Osteoblast (primary cell): ENCODE results near the gene C14orf132. TPM values are rescaled to one million over a fixed set of nuclear protein-coding genes. Genes with fewer than 3 reads are reported as not detected.
A peak's percentile ranks its signal among the peaks of the same experiment; 100 is the strongest.

Experiments
- DNase-seq: peaks from one replicate; pipeline ENCODE4 v3.0.0; 2011; ENCODE audit warnings: low spot score, mixed read lengths; ENCODE audit not compliant: insufficient read length; ENCODE audit errors: missing footprints
- H2AFZ ChIP-seq: 2 replicates; pipeline ENCODE4 v1.6.0; 2011; ENCODE audit warnings: mild to moderate bottlenecking, low read length
- H3K27ac ChIP-seq: 2 replicates; pipeline ENCODE4 v1.5.1; 2011; ENCODE audit warnings: mild to moderate bottlenecking, low read depth, low read length, moderate library complexity
- H3K27me3 ChIP-seq: 2 replicates; pipeline ENCODE4 v1.6.0; 2012; ENCODE audit warnings: mild to moderate bottlenecking, control low read depth, inconsistent platforms, low read length, moderate library complexity; ENCODE audit not compliant: insufficient read depth
- H3K36me3 ChIP-seq: 2 replicates; pipeline ENCODE4 v1.5.1; 2011; ENCODE audit warnings: mild to moderate bottlenecking, low read length, control low read depth, moderate library complexity; ENCODE audit not compliant: insufficient read depth
- H3K4me1 ChIP-seq: 2 replicates; pipeline ENCODE4 v1.5.1; 2011; ENCODE audit warnings: mild to moderate bottlenecking, low read length, control low read depth, moderate library complexity; ENCODE audit not compliant: insufficient read depth
- H3K4me2 ChIP-seq: 2 replicates; pipeline ENCODE4 v1.6.0; 2011; ENCODE audit warnings: mild to moderate bottlenecking, low read length; ENCODE audit not compliant: insufficient read depth
- H3K4me3 ChIP-seq: fragments of 200-600 bp; sonication (generic); 3 replicates; pipeline ENCODE4 v1.5.1; 2012; ENCODE audit warnings: mild to moderate bottlenecking, low read length, inconsistent platforms; ENCODE audit not compliant: insufficient read depth
- H3K79me2 ChIP-seq: 2 replicates; pipeline ENCODE4 v1.6.0; 2012; ENCODE audit warnings: mild to moderate bottlenecking, low read length, control low read depth, inconsistent platforms; ENCODE audit not compliant: insufficient read depth
- H3K9me3 ChIP-seq: 2 replicates; pipeline ENCODE4 v1.5.1; 2011; ENCODE audit warnings: low read depth, low read length, control low read depth
- H4K20me1 ChIP-seq: 2 replicates; pipeline ENCODE4 v1.6.0; 2012; ENCODE audit warnings: mild to moderate bottlenecking, low read length, control low read depth; ENCODE audit not compliant: insufficient read depth
- CTCF ChIP-seq: IDR thresholded peaks from 2 replicates; pipeline ENCODE4 v1.5.1; 2011; ENCODE audit warnings: mild to moderate bottlenecking, low read depth, low read length, moderate library complexity; ENCODE audit errors: extremely low read depth
- total RNA-seq: library from RNA; depleted of rRNA; stranded (reverse); fragments of >200 nt; gene quantifications from 2 replicates; pipeline ENCODE4 v1.2.3, GENCODE V29; 2012

The C14orf132 gene
- total RNA-seq, 1 donor = 40.2 TPM

GRCh38 chr14:96037891-96038557, 1.1 kb upstream of the C14orf132 start:
- Histone ChIP-seq H3K27ac (no peak overlapping the region), H3K36me3 (peaks cover 7% of the 10 kb centered on the region), H3K4me3 (peak overlapping the region; percentile 88), H3K27me3 (no peaks in the 10 kb centered on the region), H3K79me2 (peaks cover 34% of the 10 kb centered on the region), H3K9me3 (no peaks in the 10 kb centered on the region), H3K4me2 (peak overlapping the region; percentile 91), H2AFZ (peak overlapping the region; percentile 83), H3K4me1 (peaks cover 34% of the 10 kb centered on the region), H4K20me1 (peaks cover 29% of the 10 kb centered on the region)
- peak; percentile 77 for DNase-seq
- no peak for TF ChIP-seq CTCF

- Histone ChIP-seq H3K4me3 (peak overlapping the region; percentile 88), H3K4me1 (peaks cover 34% of the 10 kb centered on the region), H4K20me1 (peaks cover 34% of the 10 kb centered on the region), H3K79me2 (peaks cover 39% of the 10 kb centered on the region), H3K27ac (no peak overlapping the region), H3K9me3 (no peaks in the 10 kb centered on the region), H3K4me2 (peak overlapping the region; percentile 91), H3K27me3 (no peaks in the 10 kb centered on the region), H3K36me3 (peaks cover 7% of the 10 kb centered on the region), H2AFZ (peak overlapping the region; percentile 83)
- TF ChIP-seq CTCF = no peak
- DNase-seq = no peak
Observed at GRCh38 chr14:96038558-96038919, 623 bp upstream of the C14orf132 start.

GRCh38 chr14:96039633-96040311, 610 bp downstream of the C14orf132 start:
- H3K4me2 ChIP-seq = peak overlapping the region; percentile 91
- H3K4me3 ChIP-seq = peak overlapping the region; percentile 88
- TF ChIP-seq CTCF = no peak
- H3K4me1 ChIP-seq = peaks cover 34% of the 10 kb centered on the region
- peak overlapping the region; percentile 81 for H2AFZ ChIP-seq
- peaks cover 45% of the 10 kb centered on the region for H4K20me1 ChIP-seq
- H3K79me2 ChIP-seq = peaks cover 51% of the 10 kb centered on the region
- H3K36me3 ChIP-seq = peaks cover 11% of the 10 kb centered on the region
- H3K9me3 ChIP-seq = no peaks in the 10 kb centered on the region
- H3K27me3 ChIP-seq = no peaks in the 10 kb centered on the region
- peak; percentile 73 for DNase-seq
- peak overlapping the region; percentile 71 for H3K27ac ChIP-seq

- Histone ChIP-seq H3K9me3 (no peaks in the 10 kb centered on the region), H3K36me3 (peaks cover 11% of the 10 kb centered on the region), H3K79me2 (peaks cover 62% of the 10 kb centered on the region), H3K4me3 (peak overlapping the region; percentile 88), H2AFZ (no peak overlapping the region), H3K27ac (peak overlapping the region; percentile 71), H4K20me1 (peaks cover 54% of the 10 kb centered on the region), H3K4me1 (peaks cover 34% of the 10 kb centered on the region), H3K4me2 (peak overlapping the region; percentile 91), H3K27me3 (no peaks in the 10 kb centered on the region)
- no peak for TF ChIP-seq CTCF
- DNase-seq = no peak
Observed at GRCh38 chr14:96040828-96041371, 1.7 kb downstream of the C14orf132 start.
